HG03097 (cell line): ENCODE data around the gene AP3M1.
"Not testable (repeated sequence)": the region's sequence is repeated elsewhere in the genome, so short reads cannot be mapped to it uniquely, and the experiment has no call there.

Experiments
- ATAC-seq: cut with Tn5 transposase; IDR thresholded peaks from one replicate; pipeline ENCODE4 v1.9.1; 2021; ENCODE audit not compliant: unreplicated experiment, low FRiP score

Gene AP3M1

GRCh38 chr10:74150204-74150989 is at the start of gene AP3M1:
Gene AP3M1 (minus strand): TSS chr10:74150828. CDS start chr10:74138379, 12,449 bp downstream.
- ATAC-seq = peak; percentile 39

- no peak for ATAC-seq
Measured at GRCh38 chr10:74199315-74199714, 48.7 kb upstream of the AP3M1 start.

GRCh38 chr10:74194999-74195398 is 44.4 kb upstream of the AP3M1 start:
- ATAC-seq = no peak

- ATAC-seq = no peak
Measured at GRCh38 chr10:74194545-74194944, 43.9 kb upstream of the AP3M1 start.

GRCh38 chr10:74190494-74190893 is 39.9 kb upstream of the AP3M1 start:
- no peak for ATAC-seq

GRCh38 chr10:74189999-74190421 is 39.4 kb upstream of the AP3M1 start:
- peak; percentile 61 for ATAC-seq

GRCh38 chr10:74188617-74189016 is 38.0 kb upstream of the AP3M1 start:
- not testable (repeated sequence) for ATAC-seq

GRCh38 chr10:74187237-74187636 is 36.6 kb upstream of the AP3M1 start:
- no peak for ATAC-seq

- ATAC-seq = no peak
Measured at GRCh38 chr10:74186678-74187077, 36.0 kb upstream of the AP3M1 start.

- no peak for ATAC-seq
Measured at GRCh38 chr10:74179111-74179710, 28.6 kb upstream of the AP3M1 start.

GRCh38 chr10:74178042-74178791 is 27.6 kb upstream of the AP3M1 start:
- no peak for ATAC-seq

- ATAC-seq = no peak
Measured at GRCh38 chr10:74177140-74177677, 26.6 kb upstream of the AP3M1 start.

GRCh38 chr10:74176380-74177139 is 25.9 kb upstream of the AP3M1 start:
- ATAC-seq = peak; percentile 90

- ATAC-seq = no peak
Measured at GRCh38 chr10:74175510-74176379, 25.1 kb upstream of the AP3M1 start.

- ATAC-seq = no peak
Measured at GRCh38 chr10:74174521-74174920, 23.9 kb upstream of the AP3M1 start.

- ATAC-seq = no peak
Measured at GRCh38 chr10:74171625-74172024, 21.0 kb upstream of the AP3M1 start.

GRCh38 chr10:74167443-74167842 is 16.8 kb upstream of the AP3M1 start:
- no peak for ATAC-seq

GRCh38 chr10:74165530-74165901 is 14.9 kb upstream of the AP3M1 start:
- no peak for ATAC-seq

GRCh38 chr10:74164716-74165529 is 14.3 kb upstream of the AP3M1 start:
- no peak for ATAC-seq
